ENCODE measurements around the gene AKT1. TPM values are rescaled to one million over a fixed set of nuclear protein-coding genes. Genes with fewer than 3 reads are reported as not detected.

Gene AKT1
- total and polyA plus RNA-seq, 12 donors, result 95.7 to 152 (median 137) TPM

DNA sequence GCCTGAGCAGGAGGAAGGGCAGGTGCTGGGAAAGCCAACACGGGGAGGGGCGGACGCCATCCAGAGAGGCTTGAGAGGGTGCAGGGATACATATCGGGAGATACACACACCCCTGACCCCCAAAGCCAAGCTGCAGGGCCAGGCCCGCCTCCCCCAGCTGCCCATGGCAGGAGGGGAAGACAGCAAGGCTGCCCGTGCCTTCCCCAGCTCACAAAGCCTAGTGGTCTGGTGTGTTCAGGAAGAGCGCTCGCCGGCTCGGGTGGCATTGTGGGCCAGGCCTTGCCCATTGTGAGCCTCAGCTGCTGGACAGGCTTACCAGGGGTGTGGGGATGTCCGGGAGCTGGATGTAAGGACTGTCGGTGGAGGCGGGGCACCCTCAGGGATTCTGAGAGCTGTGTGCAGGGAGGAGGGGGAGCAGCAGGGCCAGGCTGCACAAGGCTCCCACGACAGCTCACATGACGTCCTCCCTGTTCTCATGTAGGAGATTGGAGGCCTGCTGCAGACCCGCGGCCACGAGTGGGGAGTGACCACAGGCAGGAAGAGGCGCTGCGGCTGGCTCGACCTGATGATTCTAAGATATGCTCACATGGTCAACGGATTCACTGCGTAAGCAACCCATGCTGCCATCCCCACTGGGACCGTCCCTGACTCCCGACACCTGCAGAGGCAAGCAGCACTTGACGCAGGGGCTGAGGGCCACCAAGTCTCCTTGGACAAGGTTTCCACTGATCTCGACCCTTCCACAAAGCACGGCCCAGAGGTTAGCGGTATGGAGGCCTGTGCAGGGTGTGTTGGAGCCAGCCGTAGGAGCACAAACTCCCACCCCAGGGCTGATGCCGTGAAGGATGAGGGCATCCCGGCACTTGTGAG is 52.7 kb downstream of the AKT1 start:
- TF ChIP-seq, protein P1, sequence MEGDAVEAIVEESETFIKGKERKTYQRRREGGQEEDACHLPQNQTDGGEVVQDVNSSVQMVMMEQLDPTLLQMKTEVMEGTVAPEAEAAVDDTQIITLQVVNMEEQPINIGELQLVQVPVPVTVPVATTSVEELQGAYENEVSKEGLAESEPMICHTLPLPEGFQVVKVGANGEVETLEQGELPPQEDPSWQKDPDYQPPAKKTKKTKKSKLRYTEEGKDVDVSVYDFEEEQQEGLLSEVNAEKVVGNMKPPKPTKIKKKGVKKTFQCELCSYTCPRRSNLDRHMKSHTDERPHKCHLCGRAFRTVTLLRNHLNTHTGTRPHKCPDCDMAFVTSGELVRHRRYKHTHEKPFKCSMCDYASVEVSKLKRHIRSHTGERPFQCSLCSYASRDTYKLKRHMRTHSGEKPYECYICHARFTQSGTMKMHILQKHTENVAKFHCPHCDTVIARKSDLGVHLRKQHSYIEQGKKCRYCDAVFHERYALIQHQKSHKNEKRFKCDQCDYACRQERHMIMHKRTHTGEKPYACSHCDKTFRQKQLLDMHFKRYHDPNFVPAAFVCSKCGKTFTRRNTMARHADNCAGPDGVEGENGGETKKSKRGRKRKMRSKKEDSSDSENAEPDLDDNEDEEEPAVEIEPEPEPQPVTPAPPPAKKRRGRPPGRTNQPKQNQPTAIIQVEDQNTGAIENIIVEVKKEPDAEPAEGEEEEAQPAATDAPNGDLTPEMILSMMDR (IDR thresholded peaks at IDR 0.05), result no peak
- H3K27ac ChIP-seq, result no peak overlapping the region
- peaks cover 0 to 21% (median 3%) of the 10 kb centered on the region in 9 donors for H3K4me1 ChIP-seq
- intact Hi-C loops (cut with DNase I), result no loop called here
- DNase-seq (no peak), ATAC-seq (no peak)
- 88 to 89% methylated on average over 32 of the region's 32 CpGs for WGBS, 2 donors
- no peaks in the 10 kb centered on the region for H3K27me3 ChIP-seq
- H3K9me3 ChIP-seq, result no peaks in the 10 kb centered on the region
- H3K4me3 ChIP-seq, result no peak overlapping the region
- H3K36me3 ChIP-seq, result peaks cover 0 to 90% (median 12%) of the 10 kb centered on the region in 9 donors

DNA sequence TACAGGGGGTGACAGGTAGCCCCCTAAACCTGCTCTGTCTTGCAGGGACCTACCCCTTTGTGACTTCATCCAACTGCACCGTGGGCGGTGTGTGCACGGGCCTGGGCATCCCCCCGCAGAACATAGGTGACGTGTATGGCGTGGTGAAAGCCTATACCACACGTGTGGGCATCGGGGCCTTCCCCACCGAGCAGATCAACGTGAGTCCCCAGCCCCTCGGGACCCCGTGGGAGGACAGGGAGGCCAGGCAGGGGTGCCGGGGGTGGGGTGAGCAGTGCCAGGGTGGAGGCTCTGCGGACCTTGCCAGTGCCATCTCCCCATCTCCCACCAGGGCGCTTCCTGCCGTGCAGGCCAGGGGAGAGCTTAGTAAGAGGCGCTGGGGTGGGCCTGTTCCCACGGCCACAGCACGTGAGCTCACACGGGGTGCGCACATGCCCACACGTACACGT is 53.7 kb downstream of the AKT1 start:
- DNase-seq, result no peak
- intact Hi-C loops (cut with DNase I), result no loop called here
- peaks cover 3 to 25% (median 12%) of the 10 kb centered on the region in 9 donors for H3K4me1 ChIP-seq
- no peak overlapping the region for H3K4me3 ChIP-seq
- H3K27me3 ChIP-seq, result no peaks in the 10 kb centered on the region
- TF ChIP-seq, protein P1 (IDR thresholded peaks at IDR 0.05), result no peak
- peak in 2 of 8 donors; percentile 2 to 5 for ATAC-seq
- whole genome bisulfite sequencing, 2 donors, result 89 to 92% methylated on average over 23 of the region's 23 CpGs
- peaks cover 0 to 92% (median 12%) of the 10 kb centered on the region in 9 donors for H3K36me3 ChIP-seq
- H3K9me3 ChIP-seq, result no peaks in the 10 kb centered on the region
- H3K27ac ChIP-seq, result no peak overlapping the region

DNA sequence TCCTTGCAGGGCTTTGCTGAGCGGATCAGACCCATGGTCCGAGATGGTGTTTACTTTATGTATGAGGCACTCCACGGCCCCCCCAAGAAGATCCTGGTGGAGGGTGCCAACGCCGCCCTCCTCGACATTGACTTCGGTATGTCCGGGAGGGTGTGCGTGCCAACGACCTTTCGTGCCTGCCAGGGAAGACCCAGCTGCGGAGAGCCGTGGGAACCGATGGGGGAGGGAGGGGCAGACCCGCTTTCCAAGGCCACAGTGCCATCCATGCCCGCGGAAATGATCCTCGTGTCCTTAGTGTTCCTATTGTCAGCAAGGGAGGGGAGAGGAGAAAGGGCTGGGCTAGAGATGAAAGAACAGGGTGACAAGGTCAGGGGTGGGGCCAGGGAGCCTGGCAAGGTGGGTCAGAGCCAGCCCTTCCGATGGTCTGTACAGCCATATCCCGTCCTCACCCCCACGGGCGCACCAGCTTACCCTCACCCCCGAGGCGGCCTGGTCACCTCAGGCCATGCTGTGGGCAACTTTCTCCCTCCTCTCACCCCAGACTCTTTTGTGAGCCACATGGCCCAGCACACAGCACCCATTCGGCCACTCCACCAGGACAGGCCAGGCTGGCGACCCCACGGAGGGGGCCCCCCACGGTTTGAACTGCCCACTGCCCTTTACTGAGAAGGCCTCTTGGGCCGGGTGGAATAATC is 54.3 kb downstream of the AKT1 start:
- Histone ChIP-seq H3K27ac (peak overlapping the region in 1 of 10 donors; percentile 20), H3K4me1 (peaks cover 3 to 26% (median 16%) of the 10 kb centered on the region in 9 donors), H3K36me3 (peaks cover 0 to 87% (median 12%) of the 10 kb centered on the region in 9 donors), H3K4me3 (no peak overlapping the region), H3K27me3 (no peaks in the 10 kb centered on the region), H3K9me3 (no peaks in the 10 kb centered on the region)
- WGBS, 2 donors, result 92 to 94% methylated on average over 29 of the region's 29 CpGs
- DNase-seq (no peak), ATAC-seq (peak in 1 of 8 donors; percentile 0)
- intact Hi-C loops (cut with DNase I), result no loop called here
- TF ChIP-seq, protein P1 (IDR thresholded peaks at IDR 0.05), result no peak

Data from heart right ventricle (tissue), 16 donors.